Endothelial cell (in vitro differentiated cells): ENCODE results near the gene PPP1R17. TPM values are rescaled to one million over a fixed set of nuclear protein-coding genes. Genes with fewer than 3 reads are reported as not detected.

Experiments
- DNase-seq: peaks from one replicate; pipeline ENCODE4 v3.0.0; 2021; ENCODE audit warnings: low spot score
- H3K27ac Mint-ChIP-seq: one replicate; pipeline ENCODE4 v1.8.0; 2021; ENCODE audit warnings: mixed read lengths, inconsistent platforms; ENCODE audit not compliant: unreplicated experiment
- H3K27me3 Mint-ChIP-seq: one replicate; pipeline ENCODE4 v1.8.0; 2021; ENCODE audit warnings: mild to moderate bottlenecking, moderate library complexity, mixed read lengths, inconsistent platforms; ENCODE audit not compliant: unreplicated experiment
- H3K36me3 Mint-ChIP-seq: one replicate; pipeline ENCODE4 v1.8.0; 2021; ENCODE audit warnings: mild to moderate bottlenecking, low read depth, mixed read lengths, inconsistent platforms; ENCODE audit not compliant: unreplicated experiment
- H3K4me1 Mint-ChIP-seq: one replicate; pipeline ENCODE4 v1.8.0; 2021; ENCODE audit warnings: mild to moderate bottlenecking, mixed read lengths, inconsistent platforms; ENCODE audit not compliant: unreplicated experiment
- H3K4me3 Mint-ChIP-seq: one replicate; pipeline ENCODE4 v1.8.0; 2021; ENCODE audit warnings: mild to moderate bottlenecking, mixed read lengths, inconsistent platforms; ENCODE audit not compliant: unreplicated experiment
- H3K9me3 Mint-ChIP-seq: one replicate; pipeline ENCODE4 v1.8.0; 2021; ENCODE audit warnings: mixed read lengths, inconsistent platforms; ENCODE audit not compliant: unreplicated experiment
- total RNA-seq: library from RNA; stranded (reverse); fragmentation: NEBNext Ultra II Directional; extraction: Animal tissue kit (Norgen Biotek cat#: 25700); gene quantifications from one replicate; pipeline ENCODE4 v1.2.1, GENCODE V29; 2021; ENCODE audit not compliant: unreplicated experiment
- TF ChIP-seq, protein P1 (sequence below): fragments of 200-600 bp; sonication (generic); IDR thresholded peaks from one replicate; pipeline ENCODE4 v1.5.0; 2021; ENCODE audit warnings: antibody characterized with exemption; ENCODE audit not compliant: unreplicated experiment

PPP1R17 gene
- total RNA-seq, 1 donor from 2014 or later, result 0.36 TPM

DNA sequence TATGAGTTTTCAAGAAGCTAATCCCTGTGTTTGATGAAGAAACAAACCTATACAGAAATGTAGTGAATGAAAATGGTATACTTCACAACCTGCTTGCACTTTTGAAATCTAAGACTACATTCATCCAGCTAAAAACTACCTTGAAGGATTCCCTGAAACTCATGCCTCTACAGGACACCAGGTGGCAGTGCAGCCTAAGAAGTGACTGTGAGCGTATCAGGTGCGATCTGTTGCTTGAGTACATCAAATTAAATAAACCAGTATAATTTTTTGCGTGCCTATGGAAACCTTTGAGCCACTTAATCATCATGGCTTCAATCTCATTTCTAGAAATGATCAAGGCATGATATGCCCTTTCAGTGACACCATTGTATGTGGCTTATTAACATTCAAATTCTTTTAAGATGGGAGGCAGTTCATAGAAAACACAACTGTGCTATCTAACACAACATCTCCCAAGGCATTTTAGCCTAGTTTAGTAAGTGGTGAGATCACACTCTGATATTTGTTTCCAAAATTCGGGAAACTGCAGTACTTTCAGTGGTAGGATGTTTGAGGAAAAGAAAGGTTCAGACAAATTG, 57.4 kb downstream of the PPP1R17 start:
- no peak overlapping the region for H3K27ac Mint-ChIP-seq
- H3K9me3 Mint-ChIP-seq, result no peaks in the 10 kb centered on the region
- H3K36me3 Mint-ChIP-seq, result no peaks in the 10 kb centered on the region
- no peaks in the 10 kb centered on the region for H3K4me1 Mint-ChIP-seq
- no peak overlapping the region for H3K4me3 Mint-ChIP-seq
- no peaks in the 10 kb centered on the region for H3K27me3 Mint-ChIP-seq
- DNase-seq, result peak; percentile 72
- TF ChIP-seq, protein P1, sequence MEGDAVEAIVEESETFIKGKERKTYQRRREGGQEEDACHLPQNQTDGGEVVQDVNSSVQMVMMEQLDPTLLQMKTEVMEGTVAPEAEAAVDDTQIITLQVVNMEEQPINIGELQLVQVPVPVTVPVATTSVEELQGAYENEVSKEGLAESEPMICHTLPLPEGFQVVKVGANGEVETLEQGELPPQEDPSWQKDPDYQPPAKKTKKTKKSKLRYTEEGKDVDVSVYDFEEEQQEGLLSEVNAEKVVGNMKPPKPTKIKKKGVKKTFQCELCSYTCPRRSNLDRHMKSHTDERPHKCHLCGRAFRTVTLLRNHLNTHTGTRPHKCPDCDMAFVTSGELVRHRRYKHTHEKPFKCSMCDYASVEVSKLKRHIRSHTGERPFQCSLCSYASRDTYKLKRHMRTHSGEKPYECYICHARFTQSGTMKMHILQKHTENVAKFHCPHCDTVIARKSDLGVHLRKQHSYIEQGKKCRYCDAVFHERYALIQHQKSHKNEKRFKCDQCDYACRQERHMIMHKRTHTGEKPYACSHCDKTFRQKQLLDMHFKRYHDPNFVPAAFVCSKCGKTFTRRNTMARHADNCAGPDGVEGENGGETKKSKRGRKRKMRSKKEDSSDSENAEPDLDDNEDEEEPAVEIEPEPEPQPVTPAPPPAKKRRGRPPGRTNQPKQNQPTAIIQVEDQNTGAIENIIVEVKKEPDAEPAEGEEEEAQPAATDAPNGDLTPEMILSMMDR, result peak; percentile 92

- no peak for DNase-seq
- H3K4me3 Mint-ChIP-seq, result no peak overlapping the region
- no peaks in the 10 kb centered on the region for H3K9me3 Mint-ChIP-seq
- H3K27ac Mint-ChIP-seq, result no peak overlapping the region
- no peaks in the 10 kb centered on the region for H3K36me3 Mint-ChIP-seq
- no peaks in the 10 kb centered on the region for H3K27me3 Mint-ChIP-seq
- TF ChIP-seq, protein P1, result no peak
- no peaks in the 10 kb centered on the region for H3K4me1 Mint-ChIP-seq
Measured at GRCh38 chr7:31747553-31747952, 60.5 kb downstream of the PPP1R17 start.

- Mint-ChIP-seq H3K4me1 (no peaks in the 10 kb centered on the region), H3K27ac (no peak overlapping the region), H3K9me3 (no peaks in the 10 kb centered on the region), H3K4me3 (no peak overlapping the region), H3K27me3 (no peaks in the 10 kb centered on the region), H3K36me3 (no peaks in the 10 kb centered on the region)
- no peak for DNase-seq
- TF ChIP-seq, protein P1, result no peak
Measured at GRCh38 chr7:31748084-31748483, 61.1 kb downstream of the PPP1R17 start.

- Mint-ChIP-seq H3K9me3 (no peaks in the 10 kb centered on the region), H3K4me1 (no peaks in the 10 kb centered on the region), H3K27ac (no peak overlapping the region), H3K4me3 (no peak overlapping the region), H3K27me3 (no peaks in the 10 kb centered on the region), H3K36me3 (no peaks in the 10 kb centered on the region)
- no peak for DNase-seq
- TF ChIP-seq, protein P1, result no peak
Measured at GRCh38 chr7:31751726-31752125, 64.7 kb downstream of the PPP1R17 start.

Other genes starting within 250 kb of the PPP1R17 start
- not detected for gene ITPRID1, start 173.1 kb upstream of the PPP1R17 start, total RNA-seq